Ramos (cell line): ENCODE data around the gene GNS.

Experiments used
- in situ Hi-C: fragments of 300-500 bp; cut with MboI; formaldehyde crosslinking; loops from one replicate; pipeline ENCODE4 v1.14.3; 2022; ENCODE audit warnings: low sequenced_read_pairs; ENCODE audit not compliant: unreplicated experiment

GNS gene

DNA sequence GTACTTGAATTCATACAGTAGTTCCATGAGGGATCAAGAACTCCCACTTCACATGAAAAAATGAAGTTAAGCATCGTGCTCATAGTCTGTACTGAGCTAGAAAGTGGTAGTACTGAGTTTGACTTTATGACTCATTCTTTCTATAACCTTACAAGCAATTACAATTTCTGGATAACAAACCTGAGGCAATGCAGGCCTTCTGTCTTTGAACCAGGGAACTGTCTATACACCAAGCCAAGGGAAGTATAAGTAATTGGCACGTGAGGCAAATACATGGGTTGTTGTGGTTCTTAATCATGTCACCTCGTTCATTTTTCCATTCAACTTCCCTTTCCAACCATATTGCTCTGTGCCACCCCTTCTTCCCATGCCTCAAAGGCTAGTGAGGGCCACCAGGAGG lies 16.8 kb downstream of the GNS start:
- in situ Hi-C loops = no loop called here

- in situ Hi-C loops = no loop called here
Measured at GRCh38 chr12:64740646-64741045, 18.6 kb downstream of the GNS start.

GRCh38 chr12:64739778-64740177 lies 19.4 kb downstream of the GNS start:
- in situ Hi-C loops = no loop called here

DNA sequence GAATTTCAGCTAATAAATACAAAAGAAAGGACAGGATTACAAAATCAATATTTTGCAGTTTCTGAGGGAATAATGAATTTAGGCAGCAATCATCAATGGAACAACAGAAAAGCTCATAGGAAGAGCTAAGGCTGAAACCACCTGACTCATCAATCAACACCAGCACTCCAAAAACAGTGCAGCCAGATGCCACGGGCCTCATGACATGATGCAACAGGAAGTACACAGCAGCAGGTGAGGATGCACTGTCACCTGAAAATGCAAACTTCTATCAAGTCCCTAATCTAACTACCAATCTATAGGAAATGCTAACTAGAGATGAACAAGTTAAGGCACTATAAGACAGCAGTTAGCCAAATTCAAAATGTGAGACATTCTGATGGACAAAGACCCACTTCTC lies 21.7 kb downstream of the GNS start:
- in situ Hi-C loops = no loop called here

GRCh38 chr12:64736771-64737170 lies 22.4 kb downstream of the GNS start:
- in situ Hi-C loops = no loop called here

DNA sequence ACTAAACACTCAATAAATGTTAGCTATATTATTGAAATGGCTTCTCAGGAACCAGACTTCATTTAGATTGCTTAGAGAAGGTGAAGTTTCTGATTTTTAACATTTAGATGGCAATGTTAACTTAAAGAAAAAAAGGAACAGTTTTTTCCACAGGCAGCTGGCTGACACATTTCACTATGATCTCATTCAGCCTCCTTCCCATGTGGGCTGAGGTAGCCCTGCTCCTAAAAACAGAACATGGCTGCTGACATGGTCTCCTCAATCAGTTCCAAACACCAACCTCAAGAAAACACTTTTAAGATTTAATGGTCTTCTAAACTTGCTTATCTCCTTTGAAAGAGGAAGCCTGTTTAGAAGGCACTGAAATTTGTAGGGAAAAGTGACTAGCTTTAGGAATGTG lies 23.8 kb downstream of the GNS start:
- in situ Hi-C loops = no loop called here

DNA sequence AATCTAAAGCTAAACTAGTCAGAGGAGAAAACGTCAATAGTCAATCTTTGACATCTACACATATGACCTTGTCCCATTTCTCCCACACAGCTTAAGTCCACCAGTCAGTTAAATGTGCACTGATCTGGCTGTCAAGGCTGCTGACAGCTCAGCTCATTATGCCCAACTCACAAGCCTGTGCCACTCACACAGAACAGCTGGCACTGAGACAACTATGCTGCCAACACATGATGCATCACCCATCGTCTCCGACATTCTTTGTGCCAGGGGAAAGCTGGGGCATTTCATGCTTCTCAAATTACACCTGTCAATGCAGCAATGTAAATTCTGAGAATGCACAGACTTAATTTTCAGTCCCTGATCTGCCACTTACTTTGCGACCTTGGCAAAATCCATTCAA lies 25.3 kb downstream of the GNS start:
- in situ Hi-C loops = no loop called here

GRCh38 chr12:64731683-64732082 lies 27.5 kb downstream of the GNS start:
- in situ Hi-C loops = no loop called here

- in situ Hi-C loops = no loop called here
Measured at GRCh38 chr12:64730588-64730969, 28.6 kb downstream of the GNS start.

DNA sequence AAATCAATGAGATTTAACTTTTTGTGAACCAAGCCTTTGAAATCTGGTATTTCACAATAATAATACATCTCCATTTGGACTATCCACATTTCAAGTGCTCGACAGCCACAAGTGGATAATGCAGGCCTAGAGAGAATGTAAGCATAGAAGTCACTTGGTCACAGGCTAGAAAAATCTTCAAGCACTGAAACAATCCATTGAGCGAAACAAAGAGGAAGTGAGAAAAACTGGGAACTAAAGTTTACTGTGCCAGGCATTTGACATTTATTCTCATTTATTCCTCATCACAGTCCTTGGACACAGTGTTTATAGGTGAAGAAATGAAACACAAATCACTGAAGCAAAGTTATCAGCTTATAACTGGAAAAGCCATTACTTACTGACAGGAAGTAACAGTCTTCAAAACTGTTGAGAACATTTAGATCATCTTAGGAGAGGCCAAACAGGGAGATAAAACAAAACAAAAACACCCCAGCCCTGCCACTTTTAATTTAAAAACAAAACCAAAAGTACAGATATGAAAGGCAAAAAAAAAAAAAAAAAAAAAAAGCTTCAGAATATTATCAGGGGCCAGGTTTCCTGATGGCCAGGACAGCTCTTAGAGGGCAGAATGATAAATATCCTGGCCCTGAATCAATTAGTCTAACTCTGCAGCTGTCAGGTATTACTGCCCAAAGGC lies 29.2 kb downstream of the GNS start:
- in situ Hi-C loops = no loop called here

GRCh38 chr12:64724201-64724745 lies 34.9 kb downstream of the GNS start:
- in situ Hi-C loops = no loop called here

DNA sequence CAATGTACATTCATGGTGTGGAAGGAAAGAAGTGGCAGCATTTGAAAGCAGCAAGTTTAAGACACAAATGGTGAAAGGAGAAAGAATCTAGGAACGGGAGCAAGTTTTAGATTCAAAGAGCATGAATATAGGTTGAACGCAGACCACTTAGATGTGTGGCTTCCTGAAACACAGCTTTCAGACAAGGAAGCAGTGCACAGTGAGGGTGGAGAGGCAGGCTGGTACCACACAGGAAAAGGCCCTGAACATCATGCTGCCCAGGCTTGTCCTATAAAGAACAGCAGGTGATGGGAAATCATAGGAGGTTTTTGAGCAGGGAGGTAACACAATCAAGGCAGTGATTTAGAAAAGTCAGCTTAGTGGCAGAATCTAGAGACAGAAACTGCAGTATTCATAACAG lies 35.6 kb downstream of the GNS start:
- in situ Hi-C loops = no loop called here

DNA sequence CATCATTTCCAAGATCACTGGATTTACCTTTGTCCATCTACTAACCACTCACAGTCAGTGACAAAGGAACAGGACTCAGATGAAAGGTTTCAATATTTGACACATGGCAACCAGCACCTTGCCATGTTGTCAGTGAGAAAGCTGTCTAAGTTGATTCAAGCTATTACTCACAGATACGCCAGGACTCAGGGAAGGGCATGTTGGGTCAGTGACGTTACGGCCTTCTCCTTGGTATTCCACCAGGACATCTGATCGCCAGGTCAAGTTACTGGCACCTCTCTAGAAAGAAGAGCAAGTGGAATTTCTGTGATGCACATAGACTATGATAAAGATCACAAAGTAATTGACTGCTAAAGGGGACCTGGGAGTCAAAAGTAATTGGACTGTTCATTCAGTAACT lies 36.4 kb downstream of the GNS start:
- in situ Hi-C loops = no loop called here

- in situ Hi-C loops = no loop called here
Measured at GRCh38 chr12:64720884-64721283, 38.3 kb downstream of the GNS start.

GRCh38 chr12:64718649-64719048 lies 40.6 kb downstream of the GNS start:
- in situ Hi-C loops = no loop called here

DNA sequence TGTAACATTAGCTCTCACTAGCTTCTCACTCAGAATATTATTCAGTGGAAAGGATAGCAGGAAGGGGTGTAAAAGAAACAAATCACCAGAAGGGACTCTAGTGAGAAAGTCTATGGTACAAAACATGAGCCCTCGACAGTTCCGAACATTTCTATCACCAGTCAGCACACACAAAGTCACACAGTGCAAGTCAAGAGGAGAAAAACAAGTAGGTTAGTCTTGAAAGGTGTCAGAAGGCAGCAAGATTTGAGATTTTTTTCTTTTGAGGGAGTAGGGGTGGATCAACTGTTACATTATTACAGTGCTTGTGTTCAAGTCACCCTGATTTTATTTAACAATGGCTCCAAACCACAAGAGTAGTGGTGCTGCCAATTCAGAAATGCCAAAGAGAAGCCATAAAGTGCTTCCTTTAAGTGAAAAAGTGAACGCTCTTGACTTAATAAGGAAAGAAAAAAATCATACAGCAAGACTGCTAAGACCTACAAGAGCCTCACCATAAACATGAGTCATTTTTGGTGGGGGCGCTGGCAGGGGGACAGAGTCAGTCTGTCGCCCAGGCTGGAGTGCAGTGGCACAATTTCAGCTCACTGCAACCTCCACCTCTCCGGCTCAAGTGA lies 42.3 kb downstream of the GNS start:
- in situ Hi-C loops = no loop called here

- in situ Hi-C loops = no loop called here
Measured at GRCh38 chr12:64716371-64716770, 42.8 kb downstream of the GNS start.

DNA sequence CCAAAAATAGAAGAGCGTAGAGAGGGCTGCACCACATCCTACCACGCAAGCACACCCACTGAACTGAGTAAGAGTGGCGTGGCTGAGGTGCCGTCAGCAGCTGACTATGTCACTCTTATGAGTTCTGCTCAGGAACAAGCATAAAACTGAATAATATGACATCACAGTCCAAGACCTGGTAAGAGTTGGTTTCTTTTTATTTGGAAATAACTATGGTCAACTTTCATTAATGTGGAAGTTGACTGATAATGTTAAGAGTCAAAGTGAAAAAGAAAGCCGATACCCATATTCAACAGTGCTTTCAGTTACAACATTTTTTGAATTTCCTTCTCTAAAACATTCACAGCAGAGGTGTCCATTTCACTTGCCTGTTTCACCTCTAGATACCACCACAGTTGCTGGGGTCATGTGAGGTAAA lies 44.6 kb downstream of the GNS start:
- in situ Hi-C loops = no loop called here

DNA sequence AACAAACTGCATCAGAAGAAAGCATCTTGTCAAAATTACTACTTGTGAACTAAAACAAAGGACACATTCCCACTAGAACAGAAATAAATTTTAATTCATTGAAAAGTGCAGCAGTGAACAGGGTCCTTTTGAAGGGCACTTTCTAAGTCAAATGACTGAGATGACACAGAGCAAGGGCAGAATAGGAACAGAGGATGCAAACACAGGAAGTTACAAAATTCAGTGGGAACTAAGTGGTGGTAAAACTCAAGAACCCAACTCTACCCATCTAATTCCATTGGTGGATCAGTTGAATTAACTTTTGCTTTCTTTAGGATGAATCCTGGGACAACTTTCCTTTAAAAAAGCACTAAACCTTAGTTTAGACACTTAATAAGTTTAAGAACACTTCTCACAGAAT lies 45.8 kb downstream of the GNS start:
- in situ Hi-C loops = no loop called here

- in situ Hi-C loops = no loop called here
Measured at GRCh38 chr12:64709429-64709828, 49.8 kb downstream of the GNS start.

GRCh38 chr12:64707926-64708325 lies 51.3 kb downstream of the GNS start:
- in situ Hi-C loops = no loop called here

GRCh38 chr12:64707362-64707761 lies 51.8 kb downstream of the GNS start:
- in situ Hi-C loops = no loop called here
